MM.1S (cell line): ENCODE measurements around the gene VAPA.

ENCODE experiments used
- EZH2 ChIP-seq: fragments of 300-600 bp; sonication (generic); optimal IDR thresholded peaks from 2 replicates; pipeline ENCODE3; 2017; ENCODE audit warnings: low read depth, mild to moderate bottlenecking, antibody characterized with exemption, low read length, mixed read lengths
- EZH2phosphoT487 ChIP-seq: fragments of 300-600 bp; sonication (generic); IDR thresholded peaks from 2 replicates; pipeline ENCODE4 v1.6.1; 2018; ENCODE audit warnings: antibody characterized with exemption, low read length
- TF ChIP-seq, protein P1 (sequence below): fragments of 300-600 bp; sonication (generic); IDR thresholded peaks from 2 replicates; pipeline ENCODE4 v1.5.1; 2016; ENCODE audit warnings: antibody characterized with exemption, low read length, mixed read lengths

DNA sequence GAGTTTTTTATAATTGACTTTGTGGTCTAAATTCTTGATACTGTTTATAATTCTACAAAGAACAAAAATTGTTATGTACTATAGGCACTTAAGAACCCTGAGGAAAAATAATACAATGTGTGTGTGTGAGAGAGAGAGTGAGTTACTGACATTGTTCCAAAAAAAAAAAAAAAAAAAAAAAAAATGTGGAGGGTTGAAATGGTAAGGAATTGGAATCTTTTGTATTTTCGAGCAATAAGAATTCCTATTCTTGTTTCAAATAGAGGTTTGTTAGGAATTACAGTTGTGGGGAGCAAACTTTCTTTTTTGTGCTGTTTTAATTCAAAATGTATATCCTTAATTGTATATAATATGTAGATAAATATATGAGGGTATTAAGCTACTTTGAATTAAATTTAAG is 45.7 kb downstream of the VAPA start:
- TF ChIP-seq, protein P1, sequence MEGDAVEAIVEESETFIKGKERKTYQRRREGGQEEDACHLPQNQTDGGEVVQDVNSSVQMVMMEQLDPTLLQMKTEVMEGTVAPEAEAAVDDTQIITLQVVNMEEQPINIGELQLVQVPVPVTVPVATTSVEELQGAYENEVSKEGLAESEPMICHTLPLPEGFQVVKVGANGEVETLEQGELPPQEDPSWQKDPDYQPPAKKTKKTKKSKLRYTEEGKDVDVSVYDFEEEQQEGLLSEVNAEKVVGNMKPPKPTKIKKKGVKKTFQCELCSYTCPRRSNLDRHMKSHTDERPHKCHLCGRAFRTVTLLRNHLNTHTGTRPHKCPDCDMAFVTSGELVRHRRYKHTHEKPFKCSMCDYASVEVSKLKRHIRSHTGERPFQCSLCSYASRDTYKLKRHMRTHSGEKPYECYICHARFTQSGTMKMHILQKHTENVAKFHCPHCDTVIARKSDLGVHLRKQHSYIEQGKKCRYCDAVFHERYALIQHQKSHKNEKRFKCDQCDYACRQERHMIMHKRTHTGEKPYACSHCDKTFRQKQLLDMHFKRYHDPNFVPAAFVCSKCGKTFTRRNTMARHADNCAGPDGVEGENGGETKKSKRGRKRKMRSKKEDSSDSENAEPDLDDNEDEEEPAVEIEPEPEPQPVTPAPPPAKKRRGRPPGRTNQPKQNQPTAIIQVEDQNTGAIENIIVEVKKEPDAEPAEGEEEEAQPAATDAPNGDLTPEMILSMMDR, result no peak
- TF ChIP-seq EZH2 (no peak), EZH2phosphoT487 (no peak)
